ENCODE results near the gene RBM25. TPM values are rescaled to one million over a fixed set of nuclear protein-coding genes. Genes with fewer than 3 reads are reported as not detected.

Gene RBM25
- total and polyA plus RNA-seq, 2 experiments from 2014 or later, result 120 to 204 TPM

GRCh38 chr14:73055251-73055650 is 3.1 kb upstream of the RBM25 start:
- H3K4me1 ChIP-seq (ENCODE audit: insufficient read depth), result peaks cover 16% of the 10 kb centered on the region; the same call in 1 of the 2 replicates
- no peaks in the 10 kb centered on the region for H3K27me3 ChIP-seq (ENCODE audit: insufficient read depth)
- ATAC-seq (no peak), DNase-seq (ENCODE audit: low spot score) (no peak)
- peaks cover 16% of the 10 kb centered on the region for H3K79me2 ChIP-seq (replicated peaks; ENCODE audit: insufficient read depth)
- no peak overlapping the region for H3K4me3 Mint-ChIP-seq
- no peaks in the 10 kb centered on the region for H3K9me3 Mint-ChIP-seq
- TF ChIP-seq JUNB (IDR thresholded peaks at IDR 0.05; ENCODE audit: unreplicated experiment), result no peak
- no peak overlapping the region for H3K27ac ChIP-seq (ENCODE audit: low read depth)
- H3K27ac Mint-ChIP-seq, result no peak overlapping the region
- H3K9me2 ChIP-seq (ENCODE audit: insufficient read depth), result peaks cover 4% of the 10 kb centered on the region; the same call in 1 of the 2 replicates
- peaks cover 9% of the 10 kb centered on the region for H4K20me1 ChIP-seq (replicated peaks; ENCODE audit: insufficient read depth)
- H3F3A ChIP-seq (replicated peaks; ENCODE audit: low read depth), result peaks cover 12% of the 10 kb centered on the region; the same call in 1 of the 2 replicates
- H2AFZ ChIP-seq, result no peak overlapping the region
- H3K4me3 ChIP-seq, result 0 out of 2 replicates have a peak overlapping the region, but pooled peaks have one; percentile 12
- peak overlapping the region; percentile 40; the same call in 1 of the 2 replicates for H3K4me2 ChIP-seq
- H3K36me3 ChIP-seq (ENCODE audit: insufficient read depth), result no peaks in the 10 kb centered on the region
- H3K27me3 Mint-ChIP-seq (ENCODE audit: insufficient read depth, low read depth, poor library complexity), result peaks cover 20% of the 10 kb centered on the region
- peaks cover 22% of the 10 kb centered on the region for H3K4me1 Mint-ChIP-seq
- peaks cover 8% of the 10 kb centered on the region for H3K36me3 Mint-ChIP-seq (ENCODE audit: low read depth)

- no peak overlapping the region for H2AFZ ChIP-seq
- H3K4me2 ChIP-seq, result peak overlapping the region; percentile 76
- H4K20me1 ChIP-seq (replicated peaks; ENCODE audit: insufficient read depth), result peaks cover 34% of the 10 kb centered on the region
- H3K9me3 Mint-ChIP-seq, result no peaks in the 10 kb centered on the region
- peak overlapping the region; percentile 97 for H3K27ac ChIP-seq (ENCODE audit: low read depth)
- ATAC-seq (no peak), DNase-seq (ENCODE audit: low spot score) (no peak)
- no peak overlapping the region for H3K27ac Mint-ChIP-seq
- H3K4me1 Mint-ChIP-seq, result peaks cover 36% of the 10 kb centered on the region
- H3F3A ChIP-seq (replicated peaks; ENCODE audit: low read depth), result peaks cover 12% of the 10 kb centered on the region; the same call in 1 of the 2 replicates
- H3K36me3 ChIP-seq (ENCODE audit: insufficient read depth), result no peaks in the 10 kb centered on the region
- H3K27me3 ChIP-seq (ENCODE audit: insufficient read depth), result no peaks in the 10 kb centered on the region
- no peak overlapping the region for H3K4me3 Mint-ChIP-seq
- H3K79me2 ChIP-seq (replicated peaks; ENCODE audit: insufficient read depth), result peaks cover 42% of the 10 kb centered on the region
- H3K27me3 Mint-ChIP-seq (ENCODE audit: insufficient read depth, low read depth, poor library complexity), result peaks cover 18% of the 10 kb centered on the region
- H3K9me2 ChIP-seq (ENCODE audit: insufficient read depth), result peaks cover 4% of the 10 kb centered on the region; the same call in 1 of the 2 replicates
- H3K4me3 ChIP-seq, result peak overlapping the region; percentile 95
- peaks cover 26% of the 10 kb centered on the region for H3K36me3 Mint-ChIP-seq (ENCODE audit: low read depth)
- H3K4me1 ChIP-seq (ENCODE audit: insufficient read depth), result peaks cover 21% of the 10 kb centered on the region; the same call in 1 of the 2 replicates
- TF ChIP-seq EZH2 (IDR thresholded peaks at IDR 0.05; ENCODE audit: low read depth, unreplicated experiment) (no peak), JUNB (IDR thresholded peaks at IDR 0.05; ENCODE audit: unreplicated experiment) (no peak), STAT1 (IDR thresholded peaks at IDR 0.05; ENCODE audit: unreplicated experiment) (no peak), CTCF (conservative IDR thresholded peaks at IDR 0.05; ENCODE audit: low read depth in 2 of 2) (no peak), POLR2AphosphoS5 (IDR thresholded peaks at IDR 0.05; ENCODE audit: low read depth) (no peak), ZNF114 (CRISPR knock-in tag; IDR thresholded peaks at IDR 0.05) (no peak), ZNF331 (CRISPR knock-in tag; IDR thresholded peaks at IDR 0.05; ENCODE audit: low read depth) (no peak), REST (IDR thresholded peaks at IDR 0.05; ENCODE audit: unreplicated experiment) (no peak), EZH2phosphoT487 (IDR thresholded peaks at IDR 0.05; ENCODE audit: unreplicated experiment) (no peak), CREB1 (CRISPR knock-in tag; IDR thresholded peaks at IDR 0.05; ENCODE audit: low read depth) (no peak)
- TF ChIP-seq, protein P1, sequence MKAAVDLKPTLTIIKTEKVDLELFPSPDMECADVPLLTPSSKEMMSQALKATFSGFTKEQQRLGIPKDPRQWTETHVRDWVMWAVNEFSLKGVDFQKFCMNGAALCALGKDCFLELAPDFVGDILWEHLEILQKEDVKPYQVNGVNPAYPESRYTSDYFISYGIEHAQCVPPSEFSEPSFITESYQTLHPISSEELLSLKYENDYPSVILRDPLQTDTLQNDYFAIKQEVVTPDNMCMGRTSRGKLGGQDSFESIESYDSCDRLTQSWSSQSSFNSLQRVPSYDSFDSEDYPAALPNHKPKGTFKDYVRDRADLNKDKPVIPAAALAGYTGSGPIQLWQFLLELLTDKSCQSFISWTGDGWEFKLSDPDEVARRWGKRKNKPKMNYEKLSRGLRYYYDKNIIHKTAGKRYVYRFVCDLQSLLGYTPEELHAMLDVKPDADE (IDR thresholded peaks at IDR 0.05), result no peak
Observed at GRCh38 chr14:73057944-73058223, 450 bp upstream of the RBM25 start.
